GM18858 (cell line): ENCODE data around the gene CORO2B.
"Not testable (repeated sequence)": the region's sequence is repeated elsewhere in the genome, so short reads cannot be mapped to it uniquely, and the experiment has no call there.

ENCODE experiments used
- ATAC-seq: cut with Tn5 transposase; IDR thresholded peaks from one replicate; pipeline ENCODE4 v1.9.1; 2021; ENCODE audit not compliant: unreplicated experiment

The CORO2B gene

DNA sequence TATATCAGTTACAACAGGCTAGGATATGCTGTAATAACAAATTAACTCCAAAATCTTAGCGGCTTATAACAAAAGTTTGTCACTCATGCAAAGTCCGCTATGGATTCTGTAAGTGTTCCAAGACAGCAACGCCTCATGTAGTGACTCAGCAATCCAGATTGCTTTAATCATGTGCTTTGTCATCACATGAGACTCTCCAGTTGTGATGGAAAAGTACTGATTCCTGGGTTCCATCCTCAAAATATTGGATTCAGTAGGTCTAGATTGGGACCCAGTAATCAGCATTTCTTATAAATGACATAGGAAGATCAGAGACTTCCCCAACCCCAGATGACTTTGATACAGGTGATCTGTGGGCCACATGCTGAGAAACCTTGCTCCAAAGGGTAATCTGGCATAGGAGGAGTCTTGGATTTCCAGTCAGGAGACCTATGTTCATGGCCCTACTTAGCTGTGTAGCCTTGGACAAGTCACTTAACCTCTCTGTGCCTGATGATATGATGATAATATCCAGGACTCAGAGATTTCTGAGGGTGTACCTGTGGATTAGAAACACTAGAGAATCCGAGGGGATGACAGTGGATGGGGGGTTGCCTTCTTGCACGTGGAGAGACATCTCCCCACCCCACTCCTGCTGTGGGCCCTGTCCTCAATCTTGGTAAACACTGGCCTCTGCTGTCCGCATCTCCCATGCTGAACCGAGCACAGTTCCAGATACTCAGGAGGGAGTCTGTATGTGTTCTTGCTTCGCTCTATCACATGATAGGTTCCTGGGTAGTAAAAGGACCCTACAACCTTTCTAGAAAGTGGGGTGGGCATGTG, 65.5 kb downstream of the CORO2B start:
- ATAC-seq = no peak

DNA sequence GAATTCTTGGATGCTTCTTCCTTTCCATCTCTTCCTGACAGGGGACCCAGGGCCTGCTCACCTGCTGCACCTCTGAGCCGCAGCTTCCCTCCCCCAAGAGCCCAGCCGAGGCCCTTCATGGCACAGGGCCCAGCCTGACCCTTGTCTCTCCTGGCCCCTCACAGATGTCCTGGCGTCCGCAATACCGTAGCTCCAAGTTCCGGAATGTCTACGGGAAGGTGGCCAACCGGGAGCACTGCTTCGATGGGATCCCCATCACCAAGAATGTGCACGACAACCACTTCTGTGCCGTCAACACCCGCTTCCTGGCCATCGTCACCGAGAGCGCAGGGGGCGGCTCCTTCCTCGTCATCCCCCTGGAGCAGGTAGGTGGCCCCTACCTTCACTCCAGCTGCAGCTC, 66.2 kb downstream of the CORO2B start:
- no peak for ATAC-seq

DNA sequence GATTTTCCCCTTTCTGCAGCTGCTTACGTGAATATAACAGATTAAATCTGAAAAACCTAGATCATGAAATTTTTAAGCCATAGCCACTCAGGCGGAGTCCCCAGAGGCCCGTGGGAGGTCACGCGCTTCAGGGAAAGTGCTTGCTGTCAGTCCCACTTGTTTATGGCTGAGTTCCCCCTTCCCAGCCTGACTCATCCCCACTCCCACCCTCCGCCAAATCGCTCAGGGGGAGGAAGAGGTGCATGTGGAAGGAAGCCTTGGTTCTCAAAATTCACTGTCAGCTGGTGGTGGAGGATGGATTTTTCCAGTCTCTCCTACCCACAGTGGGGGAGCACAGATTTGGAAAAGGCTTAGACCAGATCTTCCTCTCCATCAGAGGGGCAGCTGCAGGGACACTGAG, 67.4 kb downstream of the CORO2B start:
- no peak for ATAC-seq

DNA sequence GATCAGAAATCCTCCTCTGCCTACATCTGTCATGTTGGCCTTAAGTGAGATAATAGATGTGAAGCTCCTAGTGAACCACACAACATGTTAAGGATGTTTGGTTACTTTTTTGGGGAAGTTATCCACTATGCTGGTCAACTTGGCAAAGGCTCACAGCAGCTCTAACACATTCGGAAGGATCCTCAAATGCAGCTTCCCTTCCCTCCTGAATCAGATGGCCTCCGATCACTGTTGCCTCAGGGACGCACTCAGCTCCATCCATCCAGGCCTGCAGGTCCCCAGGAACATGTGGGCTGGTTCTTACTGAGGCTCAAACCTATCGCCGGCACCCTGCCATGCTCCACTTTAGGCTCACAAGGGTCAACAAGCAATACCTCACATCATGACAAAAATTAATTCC, 67.9 kb downstream of the CORO2B start:
- ATAC-seq = no peak

DNA sequence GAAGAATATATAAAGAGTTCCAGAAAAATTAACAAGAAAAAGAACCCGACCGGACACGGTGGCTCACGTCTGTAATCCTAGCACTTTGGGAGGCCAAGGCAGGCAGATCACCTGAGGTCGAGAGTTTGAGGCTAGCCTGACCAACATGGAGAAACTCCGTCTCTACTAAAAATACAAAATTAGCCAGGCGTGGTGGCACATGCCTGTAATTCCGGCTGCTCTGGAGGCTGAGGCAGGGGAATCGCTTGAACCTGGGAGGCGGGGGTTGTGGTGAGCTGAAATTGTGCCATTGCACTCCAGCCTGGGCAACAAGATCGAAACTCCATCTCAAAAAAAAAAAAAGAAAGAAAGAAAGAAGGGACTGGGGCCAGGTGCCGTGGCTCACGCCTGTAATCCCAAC, 68.6 kb downstream of the CORO2B start:
- ATAC-seq = not testable (repeated sequence)

DNA sequence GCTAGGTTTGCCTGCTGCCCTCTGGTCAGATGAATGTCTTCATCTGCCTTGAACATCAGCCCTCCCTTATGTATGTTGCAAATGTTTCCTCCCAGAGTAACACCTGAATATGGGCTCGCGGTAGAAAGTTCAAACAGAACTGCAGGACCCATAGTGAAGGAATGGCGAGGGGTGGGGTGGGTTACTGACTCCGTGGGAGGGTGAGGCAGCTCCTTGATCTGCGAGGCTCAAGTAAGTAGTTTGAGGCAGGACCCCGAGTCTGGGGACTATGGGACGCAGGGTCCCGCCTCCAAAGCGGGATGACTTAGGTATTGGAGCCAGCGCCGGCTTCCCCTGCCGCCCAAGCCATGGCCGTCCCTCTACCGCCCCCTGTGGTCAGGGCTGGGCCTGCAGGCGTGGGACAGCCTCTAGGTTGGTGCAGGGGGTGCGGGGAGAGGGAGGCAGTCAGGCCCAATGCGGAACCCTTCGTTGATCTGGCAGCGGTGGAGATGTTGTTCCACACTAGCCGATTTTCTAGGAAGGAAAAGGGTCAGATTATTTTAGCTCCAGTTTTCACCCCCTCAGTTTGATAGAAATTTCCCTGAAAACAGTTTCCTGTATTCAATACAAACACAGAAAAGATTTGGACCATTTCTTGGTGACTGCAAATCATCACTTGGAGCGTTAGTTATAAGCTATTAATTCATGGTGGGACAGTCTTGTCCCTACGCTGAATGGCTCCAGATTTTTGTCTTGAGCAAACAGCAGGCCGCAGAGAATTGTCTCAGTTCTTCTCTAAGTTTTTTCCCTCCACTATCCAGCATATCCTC, 72.3 kb downstream of the CORO2B start:
- ATAC-seq = no peak

DNA sequence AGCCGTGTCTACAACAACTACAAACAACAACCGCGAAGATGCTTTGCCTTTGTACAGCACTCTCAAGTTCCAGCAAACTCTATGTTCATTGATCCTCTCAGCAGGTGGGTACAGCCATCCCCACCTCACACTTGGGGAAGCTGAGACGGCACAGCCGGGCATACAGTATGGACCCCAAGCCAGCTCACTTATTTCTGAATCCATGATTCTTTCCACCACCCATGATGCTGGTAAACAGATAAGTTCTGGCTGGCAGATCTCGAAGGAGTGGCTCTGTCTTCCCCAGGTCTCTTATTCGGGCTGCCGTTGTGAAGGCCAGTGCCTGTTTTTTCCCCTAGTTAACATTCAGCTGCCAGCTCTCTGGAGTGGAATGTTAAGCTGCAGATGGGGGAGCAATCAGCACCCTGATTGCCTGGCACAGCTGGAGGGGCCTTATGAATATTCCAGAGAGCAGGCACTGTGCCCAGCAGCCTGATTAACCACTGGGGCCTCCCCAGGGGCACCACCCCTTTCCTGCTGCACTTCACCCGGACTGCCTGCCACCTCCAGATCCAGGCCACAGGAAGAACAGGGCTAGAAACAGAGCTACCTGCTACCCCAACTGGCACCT, 73.2 kb downstream of the CORO2B start:
- ATAC-seq = no peak

DNA sequence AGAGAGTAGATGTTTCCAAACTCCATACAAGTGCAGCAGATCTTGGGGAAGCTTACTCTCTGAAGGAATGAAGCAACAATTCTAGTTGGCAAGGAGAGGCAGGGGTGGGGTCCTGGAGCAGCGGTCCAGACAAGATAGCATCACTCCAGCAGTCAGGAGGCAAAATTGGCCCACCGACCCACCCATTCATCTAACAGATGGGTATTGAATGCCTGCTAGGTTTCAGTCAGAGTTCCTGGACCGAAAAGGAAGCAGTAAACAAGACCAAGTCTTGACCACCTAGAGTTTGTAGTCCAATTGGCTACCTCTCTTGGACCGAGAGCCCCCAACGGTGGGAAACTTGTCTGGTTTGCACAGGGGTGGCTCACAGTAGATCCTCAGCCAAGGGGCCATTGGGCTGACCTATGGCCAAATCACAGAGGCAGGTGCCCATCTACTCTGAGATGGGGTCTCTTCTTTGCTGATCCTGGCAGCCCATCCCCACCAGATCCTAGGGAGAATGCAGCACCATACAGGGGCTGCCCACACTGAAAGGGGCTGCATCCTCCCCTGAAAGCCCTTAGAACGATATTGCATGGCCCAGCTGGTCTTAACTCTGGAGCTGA, 74.3 kb downstream of the CORO2B start:
- ATAC-seq = no peak

DNA sequence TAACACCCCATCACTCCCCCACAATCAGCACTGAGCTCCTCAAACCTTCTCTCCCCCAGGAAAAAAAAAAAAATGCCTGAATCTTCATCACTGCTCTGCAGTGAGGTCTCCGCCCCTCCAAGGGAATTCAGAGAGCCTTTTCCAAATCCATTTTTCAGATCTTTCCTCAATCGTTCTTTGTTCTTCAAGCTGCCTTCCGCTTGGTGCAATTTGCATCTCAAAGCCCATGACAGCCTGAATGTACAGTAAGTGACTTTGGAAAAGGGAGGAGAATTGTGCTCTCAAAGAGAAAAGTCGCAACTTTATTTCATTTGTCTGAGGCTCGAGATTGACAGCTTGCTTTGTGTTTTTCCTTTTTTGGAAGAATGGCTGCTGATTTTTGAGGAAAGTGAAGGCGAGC, 75.0 kb downstream of the CORO2B start:
- ATAC-seq = no peak

DNA sequence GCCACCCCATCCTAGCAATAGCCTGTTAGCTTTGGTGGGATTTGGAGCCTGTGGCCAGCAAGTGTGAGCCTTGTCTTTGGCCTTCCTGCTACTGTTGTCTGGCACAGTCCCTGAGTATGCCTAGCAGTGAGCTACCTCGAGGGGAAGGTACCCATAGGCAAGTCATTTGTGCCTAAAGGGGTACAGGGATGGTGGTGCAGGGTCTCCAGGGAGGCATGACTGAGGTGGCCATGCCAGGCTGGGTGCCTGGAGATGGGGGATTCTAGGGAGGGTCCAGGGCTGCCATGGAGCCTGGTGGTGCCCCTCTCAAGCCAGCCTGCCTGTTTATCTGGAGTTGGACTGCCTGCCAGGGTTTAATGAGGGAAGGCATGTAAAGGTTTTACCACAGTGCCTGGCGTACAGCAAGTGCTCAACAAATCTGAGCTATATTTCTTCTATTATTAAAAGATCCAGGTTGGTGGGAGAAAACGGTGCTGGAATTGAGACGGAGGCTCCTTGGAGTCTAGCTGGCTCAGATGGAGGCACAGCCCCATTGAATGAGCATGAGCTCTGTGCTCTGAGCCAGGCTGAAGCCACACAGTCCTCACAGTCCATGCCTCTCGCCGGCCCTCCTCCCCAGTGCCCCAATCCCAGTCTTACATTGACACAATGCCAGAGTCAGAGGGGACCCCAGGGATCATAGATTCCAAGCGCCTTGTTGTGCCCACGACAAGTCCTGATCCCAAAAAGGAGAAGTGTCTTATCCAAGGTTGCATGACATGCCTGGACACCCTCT, 76.2 kb downstream of the CORO2B start:
- ATAC-seq = no peak

DNA sequence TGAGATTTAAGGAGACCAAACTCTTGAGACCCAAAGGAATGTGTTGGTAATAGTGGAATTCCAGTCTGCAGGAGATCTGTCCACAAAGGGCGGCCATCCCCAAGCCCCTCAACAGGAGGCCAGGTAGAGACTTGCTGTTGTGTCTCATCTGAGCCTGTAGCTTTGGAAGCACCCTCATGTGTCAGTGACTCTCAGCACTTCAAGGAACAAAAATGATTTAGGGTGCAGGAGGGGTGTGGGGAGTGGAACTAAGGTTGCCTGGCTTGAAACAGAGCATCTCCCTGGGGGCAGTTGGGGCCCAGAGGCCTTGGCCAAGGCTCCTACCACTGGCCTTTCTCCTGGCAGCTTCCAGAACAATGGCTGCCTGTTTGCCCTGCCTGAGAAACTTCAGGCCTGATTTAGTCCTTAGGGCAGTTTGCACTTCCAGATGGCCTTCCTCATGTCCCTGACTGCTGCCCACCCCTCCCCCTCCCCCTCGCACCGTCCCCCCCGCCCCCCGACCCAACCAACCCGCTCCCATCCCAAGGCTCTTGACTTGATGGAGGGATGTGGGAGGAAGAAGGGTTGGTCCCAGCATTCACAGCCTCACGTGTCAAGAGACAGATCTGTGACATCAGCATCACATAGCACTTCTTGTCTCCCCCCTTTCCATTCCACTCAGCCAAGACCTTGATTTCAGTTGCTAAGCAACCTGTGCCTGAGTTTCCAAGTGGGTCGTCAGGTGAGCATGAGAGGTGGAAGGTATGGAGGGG, 77.1 kb downstream of the CORO2B start:
- ATAC-seq = no peak

DNA sequence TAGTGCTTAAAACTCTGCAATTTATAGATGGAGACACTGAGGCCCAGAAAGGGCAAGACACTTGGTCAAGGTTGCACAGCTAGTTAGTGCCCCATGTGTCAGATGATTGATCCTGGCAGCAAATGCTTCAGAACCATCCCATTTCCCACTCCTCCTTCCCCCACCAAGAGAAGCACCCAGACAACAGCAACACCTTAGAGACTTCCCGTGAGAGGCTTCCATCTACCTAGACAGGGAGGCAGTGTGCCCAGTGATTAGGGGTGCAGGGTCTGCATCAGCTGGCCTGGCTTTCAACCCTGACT, 77.6 kb downstream of the CORO2B start:
- no peak for ATAC-seq

DNA sequence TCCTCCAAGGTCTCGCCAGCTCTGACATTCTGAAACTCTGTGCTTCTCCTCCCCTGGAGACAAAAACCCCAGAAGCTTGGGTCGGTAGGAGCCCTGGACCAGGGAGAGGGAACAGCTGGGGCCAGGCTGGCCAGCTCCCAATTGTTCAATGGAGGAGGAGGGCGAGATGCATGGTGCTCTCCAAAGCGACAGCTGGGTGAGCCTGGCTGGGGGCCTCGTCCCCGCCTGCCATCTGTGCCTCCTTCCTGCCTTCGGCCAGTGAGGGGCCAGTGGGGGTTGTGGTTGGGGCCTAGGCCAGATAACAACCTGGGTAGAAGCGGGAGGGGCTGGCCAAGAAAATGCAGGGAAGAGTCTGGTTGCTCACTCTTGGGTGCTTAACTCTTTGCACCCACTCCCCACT, 79.4 kb downstream of the CORO2B start:
- ATAC-seq = no peak

DNA sequence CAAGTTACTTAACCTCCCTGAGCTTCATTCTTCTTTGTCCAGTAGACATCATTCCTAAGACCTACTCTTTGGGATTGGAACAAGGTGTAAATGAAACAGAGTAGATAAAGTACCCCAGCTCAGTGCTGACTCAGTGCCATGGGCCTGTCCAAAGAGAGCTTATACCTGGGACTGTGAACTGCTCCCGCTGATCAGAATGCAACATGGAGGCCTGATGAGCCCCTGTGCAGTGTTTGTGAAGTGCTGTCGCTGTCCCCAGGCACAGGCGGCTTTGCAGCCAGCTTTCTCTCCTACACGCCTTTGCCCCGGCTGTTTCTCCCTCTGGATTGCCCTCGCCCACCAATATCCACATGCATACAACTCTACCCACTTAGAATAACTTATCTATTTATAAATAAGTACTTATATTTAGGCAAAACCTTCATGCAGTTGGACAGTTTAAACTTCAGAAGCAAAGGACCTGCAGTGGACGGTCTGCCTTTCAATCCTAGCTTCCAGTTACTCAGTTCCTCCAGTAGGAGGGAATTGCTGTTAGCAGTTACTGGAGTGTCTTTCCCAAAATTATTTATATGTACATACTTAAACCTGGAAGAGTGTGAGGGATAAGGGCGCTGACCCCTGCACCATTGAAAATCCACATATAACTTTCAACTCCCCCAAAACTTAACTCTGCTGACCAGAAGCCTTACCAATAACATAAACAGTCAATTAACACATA, 80.0 kb downstream of the CORO2B start:
- no peak for ATAC-seq

DNA sequence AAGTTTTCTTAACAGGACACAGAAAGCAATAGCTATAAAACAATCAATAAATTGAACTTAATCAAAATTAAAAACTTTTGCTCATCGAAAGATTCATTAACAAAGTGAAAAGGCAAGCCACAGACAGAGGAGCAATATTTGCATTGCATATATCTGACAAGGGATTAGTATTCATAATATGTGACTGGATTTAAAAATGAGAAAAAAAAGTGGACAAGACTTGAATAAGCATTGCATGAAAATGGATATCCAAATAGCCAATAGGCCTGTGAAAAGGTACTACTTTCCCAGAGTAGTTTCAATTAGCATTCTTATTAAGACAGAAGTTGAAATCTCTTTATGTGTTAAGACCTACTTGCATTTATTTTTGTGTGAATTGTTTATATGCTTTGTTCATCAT, 84.7 kb downstream of the CORO2B start:
- ATAC-seq = no peak

DNA sequence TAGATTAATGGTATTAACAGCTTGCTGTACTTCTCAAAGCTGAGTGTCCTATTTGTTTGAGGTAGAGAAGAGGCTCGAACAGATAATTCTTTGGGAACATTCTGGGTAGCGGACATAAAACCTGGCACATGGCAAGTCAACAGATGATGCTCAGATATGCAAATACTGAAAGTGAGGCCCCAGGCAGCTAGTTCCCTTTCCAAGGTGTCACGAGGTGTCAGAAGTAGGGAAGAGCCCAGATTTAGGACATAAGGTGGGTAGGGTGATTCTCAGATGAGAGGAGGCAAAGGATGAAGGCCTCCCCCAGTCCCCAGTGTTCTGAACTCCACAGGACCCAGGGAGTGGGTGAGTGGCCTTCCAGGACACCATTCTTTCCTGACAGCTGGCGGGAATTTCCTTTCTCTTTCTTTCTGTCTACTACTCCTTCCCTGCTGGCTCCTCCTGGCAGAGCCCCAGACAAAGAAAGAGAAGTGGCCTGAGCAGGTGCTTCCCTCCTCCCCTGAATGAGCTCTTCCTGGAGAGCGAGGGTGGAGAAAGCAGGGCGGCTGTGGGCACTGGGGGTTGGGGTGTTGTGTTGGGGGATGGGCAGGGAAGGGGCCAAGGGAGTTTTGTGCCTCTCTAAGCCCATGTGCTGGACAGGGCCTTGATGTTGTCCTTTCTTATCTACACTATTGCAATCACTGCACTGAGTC, 87.5 kb downstream of the CORO2B start:
- ATAC-seq = no peak

DNA sequence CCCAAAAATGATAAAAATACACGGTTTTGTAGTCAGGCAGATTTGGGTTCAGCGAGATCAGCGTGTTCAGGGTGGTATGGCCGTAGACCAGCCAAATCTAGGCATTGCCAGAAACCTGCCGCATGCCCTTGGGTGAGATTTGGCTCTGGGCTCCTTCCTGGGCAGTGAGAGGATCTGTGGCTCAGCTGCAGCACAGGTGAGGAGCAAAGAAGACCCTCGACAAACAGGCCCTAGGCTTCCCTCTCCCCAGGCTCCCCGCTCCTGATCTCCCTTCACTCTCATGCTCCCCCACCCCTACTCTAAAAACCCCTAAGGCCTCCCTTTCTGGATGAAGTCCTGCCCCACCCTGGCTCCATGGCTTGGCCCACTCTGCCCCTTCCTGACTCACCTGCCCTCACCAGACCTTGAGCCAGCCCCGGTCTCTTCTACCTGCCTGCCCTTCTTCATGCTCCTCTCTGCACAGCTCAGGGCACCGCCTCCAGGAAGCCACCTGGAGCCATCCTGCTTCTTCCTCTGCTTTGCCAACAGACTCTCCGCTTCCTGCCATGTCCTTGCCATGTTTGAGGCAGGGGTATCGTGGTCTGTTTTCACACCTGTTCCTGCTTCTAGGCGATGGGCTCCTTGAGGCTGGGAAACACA, 88.1 kb downstream of the CORO2B start:
- ATAC-seq = no peak

DNA sequence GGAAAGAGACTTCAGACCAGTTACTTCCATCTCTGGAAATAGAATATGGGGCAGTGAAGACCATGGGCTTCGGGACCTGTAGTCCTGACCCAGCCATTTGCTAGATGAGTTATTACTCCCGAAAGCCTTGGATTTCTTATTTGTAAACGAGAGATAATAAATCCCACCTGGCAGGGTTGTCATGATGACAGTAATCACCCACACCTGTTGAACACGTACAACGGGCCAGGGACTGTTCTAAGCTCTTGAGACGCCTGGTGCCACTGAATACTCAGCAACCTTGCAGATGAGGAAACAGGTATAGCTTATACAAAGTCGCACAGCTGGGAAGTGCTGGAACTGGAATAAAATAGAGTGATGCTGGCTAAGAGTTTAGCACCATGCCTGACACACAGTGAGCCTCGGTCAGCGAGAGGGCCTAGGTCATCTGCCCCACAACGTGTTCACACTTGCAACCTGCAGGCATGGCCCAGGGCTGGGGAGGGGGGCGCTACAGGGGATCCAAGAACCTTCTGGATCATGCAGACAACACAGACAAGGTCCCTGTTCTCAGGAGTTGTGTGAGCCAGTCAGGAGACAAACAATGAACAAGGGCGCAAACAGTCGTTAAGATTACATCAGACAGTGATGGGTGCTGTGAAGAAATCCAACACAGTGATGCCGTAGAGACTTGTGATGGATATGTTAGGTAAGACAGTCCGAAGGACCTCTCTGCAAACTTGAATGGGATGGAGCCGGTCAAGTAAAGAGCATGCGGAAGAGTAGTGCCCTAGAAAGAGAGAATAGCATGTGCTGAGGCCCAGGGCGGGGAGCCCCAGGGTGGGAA, 89.2 kb downstream of the CORO2B start:
- ATAC-seq = no peak
